Head of caudate nucleus (tissue), 42 donors: Measurements from ENCODE around the gene DDX47.
A peak's percentile ranks its signal among the peaks of the same experiment; 100 is the strongest.
"Not testable (repeated sequence)": the region's sequence is repeated elsewhere in the genome, so short reads cannot be mapped to it uniquely, and the experiment has no call there.

Source experiments
- DNase-seq, 42 donors: peaks; one replicate each; pipeline versions ENCODE4 v3.0.0 to v3.0.0-alpha.2; 2020 to 2021; ENCODE audit warnings: mixed read lengths in 7 of 42
- intact Hi-C: fragments of 100-400 bp; cut with DNase I; formaldehyde crosslinking; loops from one replicate; pipeline ENCODE4 v1.15.0; 2022

Gene DDX47

GRCh38 chr12:12817616-12818015 lies 4.5 kb downstream of the DDX47 start:
- intact Hi-C loops: loop anchor here (10.0 kb wide), 1 partner anchor 167 kb away; no protein-coding TSS in a partner anchor
- DNase-seq: no peak

GRCh38 chr12:12818701-12819100 lies 5.6 kb downstream of the DDX47 start:
- DNase-seq: no peak
- intact Hi-C loops: loop anchor here (10.0 kb wide), 1 partner anchor 166 kb away; no protein-coding TSS in a partner anchor

- intact Hi-C loops: loop anchor here (10.0 kb wide), 1 partner anchor 166 kb away; no protein-coding TSS in a partner anchor
- no peak for DNase-seq
Observed at GRCh38 chr12:12819221-12819620, 6.1 kb downstream of the DDX47 start.

GRCh38 chr12:12819752-12820311 lies 6.7 kb downstream of the DDX47 start:
- intact Hi-C loops: loop anchor here (10.0 kb wide), 1 partner anchor 165 kb away; no protein-coding TSS in a partner anchor
- no peak for DNase-seq

GRCh38 chr12:12820376-12820775 lies 7.2 kb downstream of the DDX47 start:
- DNase-seq, intact Hi-C loops: not testable (repeated sequence)

- intact Hi-C loops: no loop called here
- DNase-seq: no peak
Observed at GRCh38 chr12:12821975-12822374, 8.8 kb downstream of the DDX47 start.

DNA sequence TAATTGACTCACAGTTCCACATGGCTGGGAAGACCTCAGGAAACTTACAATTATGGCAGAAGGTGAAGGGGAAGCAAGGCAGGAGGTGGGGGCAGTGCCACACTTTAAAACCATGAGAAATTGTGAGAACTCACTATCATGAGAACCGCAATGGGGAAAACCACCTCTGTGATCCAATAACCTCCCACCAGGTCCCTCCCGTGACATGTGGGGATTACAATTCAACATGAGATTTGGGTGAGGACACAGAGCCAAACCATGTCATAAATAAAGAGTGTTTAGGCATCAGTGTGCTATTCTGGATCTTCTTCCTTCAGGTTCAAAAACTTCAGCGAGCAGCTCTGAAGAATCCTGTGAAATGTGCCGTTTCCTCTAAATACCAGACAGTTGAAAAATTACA lies 9.7 kb downstream of the DDX47 start:
- intact Hi-C loops: no loop called here
- DNase-seq: no peak

DNA sequence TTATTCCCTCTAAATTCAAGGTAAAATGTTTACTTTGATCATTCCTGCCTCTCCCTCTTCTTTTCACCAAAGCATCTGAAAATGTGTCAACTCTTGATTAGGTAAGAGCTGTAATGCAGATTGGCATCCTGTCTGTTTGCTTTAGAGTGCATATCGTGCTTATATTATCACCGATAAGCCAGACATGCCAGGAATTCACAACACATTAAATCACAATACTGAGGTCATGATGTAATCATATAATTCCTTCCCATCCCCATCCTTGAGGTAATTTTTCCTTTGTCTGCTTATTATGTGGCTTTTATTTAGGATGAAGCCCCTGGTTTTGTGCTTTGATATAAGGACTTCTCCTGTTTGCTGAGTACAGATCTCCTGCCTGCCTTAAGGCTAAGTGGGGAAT lies 10.2 kb downstream of the DDX47 start:
- intact Hi-C loops: no loop called here
- DNase-seq: no peak

DNA sequence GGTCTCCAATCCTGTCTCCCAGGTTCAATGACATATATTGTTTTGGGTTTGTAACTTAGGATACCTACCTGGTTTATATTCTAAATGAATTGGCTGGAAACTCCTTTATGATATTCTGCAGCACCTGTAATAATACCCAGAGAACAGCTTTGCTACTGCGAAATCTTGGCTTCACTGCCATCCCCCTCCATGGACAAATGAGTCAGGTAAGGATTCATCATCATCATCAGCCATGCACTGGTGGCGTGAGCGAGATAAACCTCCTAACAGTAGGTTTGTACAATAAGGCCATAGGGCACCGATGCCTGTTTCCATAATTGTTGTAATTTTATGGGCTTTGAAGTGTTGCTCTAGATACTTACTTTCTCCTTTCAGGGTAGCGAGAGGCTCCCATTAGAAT lies 10.7 kb downstream of the DDX47 start:
- intact Hi-C loops: no loop called here
- no peak for DNase-seq

DNA sequence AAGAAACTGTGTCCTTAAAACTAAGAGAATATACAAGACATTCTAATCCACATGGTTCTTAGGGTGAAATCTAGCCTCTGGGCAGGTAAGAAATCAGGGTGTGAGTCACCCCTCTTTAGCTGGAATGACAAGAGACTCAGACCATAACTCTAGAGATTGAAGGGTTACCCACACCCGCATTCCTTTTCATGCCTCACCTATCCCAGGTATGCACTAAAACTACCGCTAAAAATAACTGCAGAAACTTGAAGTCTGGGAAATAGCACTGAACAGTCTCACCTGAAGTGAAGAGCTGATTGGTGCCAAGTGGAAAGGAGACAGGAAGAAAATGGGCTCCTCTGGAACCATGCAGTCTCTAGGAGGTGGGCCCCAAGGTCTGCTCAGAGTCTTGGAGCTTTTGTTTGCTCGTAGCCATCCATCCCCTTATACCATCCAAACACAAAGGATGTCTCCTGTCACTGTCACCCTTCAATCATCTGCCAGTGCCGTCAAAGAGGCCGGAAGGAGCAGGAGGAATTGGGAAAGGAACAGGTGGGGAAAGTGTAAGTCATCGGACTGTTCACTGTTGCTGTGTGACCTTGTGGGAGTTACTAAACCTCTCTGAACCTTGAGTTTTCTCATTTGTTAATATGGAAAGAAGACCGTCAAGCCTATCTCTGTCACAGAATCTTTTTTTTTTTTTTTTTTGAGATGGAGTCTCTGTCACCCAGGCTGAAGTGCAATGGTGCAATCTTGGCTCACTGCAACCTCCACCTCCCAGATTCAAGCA lies 22.4 kb downstream of the DDX47 start:
- DNase-seq: no peak
- intact Hi-C loops: no loop called here

DNA sequence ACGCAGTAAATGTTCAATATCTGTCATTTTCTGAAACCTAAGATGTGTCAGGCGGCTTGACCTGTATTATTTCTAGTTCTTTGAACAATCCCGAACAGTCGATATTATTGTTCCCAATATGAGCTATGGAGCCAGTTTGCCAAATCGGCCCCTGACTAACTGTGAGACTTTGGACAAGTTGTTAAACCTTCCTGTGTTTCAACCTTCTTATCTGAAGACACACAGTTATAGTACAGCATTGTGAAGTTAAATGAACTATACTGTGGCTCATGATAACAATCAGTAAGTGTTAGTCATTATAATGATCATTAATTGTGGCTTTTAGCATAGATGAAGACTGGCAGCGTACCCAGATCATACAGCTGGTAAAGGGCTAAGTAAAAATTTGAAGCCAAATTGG lies 23.4 kb downstream of the DDX47 start:
- no peak for DNase-seq
- intact Hi-C loops: no loop called here

DNA sequence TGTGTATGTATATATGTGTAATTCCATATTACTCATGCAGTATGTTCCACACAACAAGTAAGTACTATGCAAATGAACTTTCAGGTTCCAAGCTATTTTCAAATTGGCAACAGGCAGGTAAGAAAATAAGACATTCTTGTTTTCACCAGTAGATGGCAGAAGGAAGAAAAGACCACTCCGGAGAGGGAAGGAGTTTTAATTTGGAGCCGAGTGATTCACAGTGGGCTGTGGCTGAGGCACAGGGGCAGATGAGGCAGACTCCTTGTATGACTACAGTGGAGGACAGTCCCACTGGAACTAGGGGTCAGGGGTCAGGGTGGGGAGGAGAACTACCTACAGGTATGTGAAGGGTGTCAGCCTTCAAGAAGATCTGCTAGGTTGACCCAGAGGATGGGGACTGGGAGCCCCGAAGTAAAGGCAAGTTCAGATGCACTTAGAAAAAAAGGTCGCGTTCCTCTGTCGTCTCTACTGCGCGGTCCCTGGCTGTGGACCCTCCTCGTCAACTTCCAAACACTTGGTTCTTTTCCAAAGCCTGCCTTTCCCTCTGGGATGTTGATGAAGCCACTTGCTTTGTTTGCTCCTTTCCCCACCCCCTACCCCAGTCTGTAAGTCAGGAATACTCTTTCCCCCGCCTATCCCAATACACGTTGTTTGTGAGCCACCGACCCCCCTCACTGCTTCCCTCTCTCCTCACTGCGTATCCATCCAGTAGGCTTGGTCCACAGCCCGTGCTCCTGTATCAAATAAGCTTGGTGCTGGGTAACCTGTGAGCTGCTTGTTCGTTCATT lies 24.1 kb downstream of the DDX47 start:
- DNase-seq: peak in 6 of 42 donors; percentile 3 to 10 (median 8)
- intact Hi-C loops: no loop called here

- no peak for DNase-seq
- intact Hi-C loops: no loop called here
Observed at GRCh38 chr12:12837813-12838153, 24.6 kb downstream of the DDX47 start.

- intact Hi-C loops: no loop called here
- no peak for DNase-seq
Observed at GRCh38 chr12:12839003-12839395, 25.9 kb downstream of the DDX47 start.

GRCh38 chr12:12839439-12839838 lies 26.3 kb downstream of the DDX47 start:
- intact Hi-C loops, DNase-seq: not testable (repeated sequence)

- no peak for DNase-seq
- intact Hi-C loops: no loop called here
Observed at GRCh38 chr12:12839873-12840579, 26.9 kb downstream of the DDX47 start.

GRCh38 chr12:12840580-12840899 lies 27.4 kb downstream of the DDX47 start:
- DNase-seq: no peak

DNA sequence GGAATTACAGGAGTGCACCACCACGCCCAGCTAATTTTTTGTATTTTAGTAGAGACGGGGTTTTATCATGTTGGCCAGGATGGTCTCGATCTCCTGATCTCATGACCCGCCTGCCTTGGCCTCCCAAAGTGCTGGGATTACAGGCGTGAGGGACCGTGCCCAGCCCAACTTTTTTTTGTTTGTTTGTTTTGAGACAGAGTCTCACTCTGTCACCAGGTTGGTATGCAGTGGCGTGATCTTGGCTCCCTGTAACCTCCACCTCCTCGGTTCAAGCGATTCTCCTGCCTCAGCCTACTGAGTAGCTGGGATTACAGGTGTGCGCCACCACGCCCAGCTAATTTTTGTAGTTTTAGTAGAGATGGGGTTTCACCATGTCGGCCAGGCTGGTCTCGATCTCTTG lies 28.3 kb downstream of the DDX47 start:
- DNase-seq, intact Hi-C loops: not testable (repeated sequence)

More at GRCh38 chr12:12840580-12840899, 27.4 kb downstream of the DDX47 start:
- intact Hi-C loops: no loop called here

DNA sequence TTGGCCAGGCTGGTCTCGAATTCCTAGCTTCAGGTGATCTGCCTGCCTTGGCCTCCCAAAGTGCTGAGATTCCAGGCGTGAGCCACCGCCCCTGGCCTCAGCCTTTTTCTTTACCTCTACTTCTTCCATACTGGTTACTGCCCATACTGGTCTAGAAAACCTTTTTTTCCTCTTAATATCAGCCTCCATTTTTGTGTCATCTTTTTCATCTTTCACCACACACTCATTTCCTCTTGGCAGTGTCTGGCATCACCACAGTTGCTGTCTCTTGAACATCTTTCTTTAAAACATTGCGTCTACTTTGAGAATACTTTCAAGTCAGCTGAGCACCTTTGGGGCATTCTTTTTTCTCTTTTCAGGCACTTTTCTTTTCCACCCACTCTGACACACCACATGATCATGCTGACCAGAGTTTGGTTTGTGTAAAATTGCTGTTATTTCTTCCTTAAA lies 32.7 kb downstream of the DDX47 start:
- intact Hi-C loops: no loop called here

DNA sequence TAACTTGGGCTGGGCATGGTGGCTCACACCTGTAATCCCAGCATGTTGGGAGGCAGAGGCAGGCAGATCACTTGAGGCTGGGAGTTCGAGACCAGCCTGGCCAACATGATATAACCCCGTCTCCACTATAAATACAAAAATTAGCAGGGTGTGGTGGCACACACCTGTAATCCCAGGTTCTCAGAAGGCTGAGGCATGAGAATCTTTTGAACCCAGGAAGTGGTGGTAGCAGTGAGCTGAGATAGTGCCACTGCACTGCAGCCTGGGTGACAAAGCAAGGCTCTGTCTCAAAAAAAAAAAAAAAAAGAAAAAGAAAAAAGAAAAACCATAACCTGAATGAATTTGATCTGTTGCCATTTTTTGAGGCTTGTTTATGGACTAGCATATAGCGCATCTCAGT lies 33.6 kb downstream of the DDX47 start:
- intact Hi-C loops: not testable (repeated sequence)

More for the DNA sequence above, 32.7 kb downstream of the DDX47 start:
- DNase-seq: no peak

More for the DNA sequence above, 33.6 kb downstream of the DDX47 start:
- DNase-seq: not testable (repeated sequence)
